Aorta (tissue), 5 donors: ENCODE results near the gene ITPK1. TPM values are rescaled to one million over a fixed set of nuclear protein-coding genes. Genes with fewer than 3 reads are reported as not detected.

Source experiments
- ATAC-seq: fragments of 200-7000 bp; cut with Tn5 transposase; one replicate; pipeline ENCODE4 v1.9.1; 2022; ENCODE audit warnings: moderate library complexity; ENCODE audit not compliant: low FRiP score
- DNase-seq, 2 donors: peaks; one replicate each; pipeline ENCODE4 v3.0.0-alpha.2; 2020
- H3K27ac ChIP-seq, 2 donors: one replicate each; pipeline ENCODE4 v1.5.1; 2013; ENCODE audit warnings: low read length in 2 of 2, mild to moderate bottlenecking in 2 of 2, moderate library complexity in 2 of 2, control low read depth in 1 of 2, inconsistent platforms in 1 of 2, low read depth in 1 of 2
- H3K27me3 ChIP-seq, 2 donors: one replicate each; pipeline ENCODE4 v1.6.1; 2013; ENCODE audit warnings: control low read depth in 1 of 2, low read length in 1 of 2, mild to moderate bottlenecking in 1 of 2, moderate library complexity in 1 of 2; ENCODE audit not compliant: insufficient read depth in 2 of 2, control insufficient read depth in 1 of 2
- H3K36me3 ChIP-seq, 2 donors: one replicate each; pipeline ENCODE4 v1.6.1; 2013; ENCODE audit warnings: control low read depth in 1 of 2, low read length in 1 of 2, mild to moderate bottlenecking in 1 of 2; ENCODE audit not compliant: insufficient read depth in 2 of 2, control insufficient read depth in 1 of 2
- H3K4me1 ChIP-seq, 2 donors: one replicate each; pipeline ENCODE4 v1.6.1; 2013; ENCODE audit warnings: low read length in 2 of 2, control low read depth in 1 of 2, mild to moderate bottlenecking in 1 of 2, moderate library complexity in 1 of 2; ENCODE audit not compliant: insufficient read depth in 2 of 2, control insufficient read depth in 1 of 2
- H3K4me3 ChIP-seq, 2 donors: one replicate each; pipeline ENCODE4 v1.5.1; 2013; ENCODE audit warnings: low read length in 2 of 2, control low read depth in 1 of 2, mild to moderate bottlenecking in 1 of 2
- H3K9me3 ChIP-seq: one replicate; pipeline ENCODE4 v1.6.1; 2013; ENCODE audit warnings: mild to moderate bottlenecking, low read length; ENCODE audit not compliant: control insufficient read depth
- WGBS, 2 donors: extraction: QIAGEN DNeasy Blood & Tissue Kit; methylation state at CpG; one replicate each; pipeline ENCODE4 v1.1.7; 2013; 5-methylcytosine and 5-hydroxymethylcytosine counted together
- intact Hi-C, 2 donors: fragments of 100-400 bp; cut with DNase I; formaldehyde crosslinking; loops; one replicate each; pipeline versions ENCODE4 v1.14.2 to v1.15.0; 2022
- polyA plus RNA-seq, 2 donors: library from polyadenylated mRNA; stranded (reverse); fragments of 200-250 nt; gene quantifications; one replicate each; pipeline ENCODE4 v1.2.3, GENCODE V29; 2013
- total RNA-seq, 2 donors: library from RNA; stranded (reverse); fragmentation: NEBNext Ultra II Directional; extraction: Animal tissue kit (Norgen Biotek cat#: 25700); gene quantifications; one replicate each; pipeline ENCODE4 v1.2.1, GENCODE V29; 2021
- donor health status: healthy with polysubstance abuse.
- donor health status: Bipolar disorder and iron deficiency.
- donor health status: DM: no; HTN: no; CAD: no.
- donor health status: DM: no; HTN: no; CAD: no.
- donor health status: DM: yes; HTN: yes; CAD: no.

ITPK1 gene
- total and polyA plus RNA-seq, 4 donors: 39.7 to 69.5 (median 54.2) TPM

DNA sequence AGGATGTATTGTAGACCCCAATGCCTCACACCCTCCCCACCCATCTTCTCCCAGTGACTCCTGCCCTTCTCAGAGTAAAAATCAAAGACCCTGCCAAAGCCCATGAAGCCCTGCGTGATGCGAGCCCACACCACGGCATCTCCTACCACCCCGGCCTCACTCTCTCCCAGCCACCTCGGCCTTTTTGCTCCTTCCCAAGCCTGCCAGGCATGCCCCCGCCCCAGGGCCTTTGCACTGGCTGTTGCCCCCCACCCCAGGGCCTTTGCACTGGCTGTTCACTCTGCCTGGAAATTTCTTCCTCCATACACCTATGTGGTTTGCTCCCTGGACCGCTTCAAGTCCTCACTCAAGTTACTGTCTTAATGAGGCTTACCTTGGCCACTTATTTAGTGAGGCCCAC lies 197.8 kb downstream of the ITPK1 start:
- Histone ChIP-seq H3K9me3 (no peaks in the 10 kb centered on the region), H3K27ac (no peak overlapping the region), H3K4me3 (no peak overlapping the region), H3K27me3 (no peaks in the 10 kb centered on the region), H3K36me3 (no peaks in the 10 kb centered on the region), H3K4me1 (no peaks in the 10 kb centered on the region)
- no peak for DNase-seq
- intact Hi-C loops: no loop called here
- ATAC-seq: no peak
- WGBS, 2 donors: 77 to 82% methylated on average over 7 of the region's 7 CpGs

DNA sequence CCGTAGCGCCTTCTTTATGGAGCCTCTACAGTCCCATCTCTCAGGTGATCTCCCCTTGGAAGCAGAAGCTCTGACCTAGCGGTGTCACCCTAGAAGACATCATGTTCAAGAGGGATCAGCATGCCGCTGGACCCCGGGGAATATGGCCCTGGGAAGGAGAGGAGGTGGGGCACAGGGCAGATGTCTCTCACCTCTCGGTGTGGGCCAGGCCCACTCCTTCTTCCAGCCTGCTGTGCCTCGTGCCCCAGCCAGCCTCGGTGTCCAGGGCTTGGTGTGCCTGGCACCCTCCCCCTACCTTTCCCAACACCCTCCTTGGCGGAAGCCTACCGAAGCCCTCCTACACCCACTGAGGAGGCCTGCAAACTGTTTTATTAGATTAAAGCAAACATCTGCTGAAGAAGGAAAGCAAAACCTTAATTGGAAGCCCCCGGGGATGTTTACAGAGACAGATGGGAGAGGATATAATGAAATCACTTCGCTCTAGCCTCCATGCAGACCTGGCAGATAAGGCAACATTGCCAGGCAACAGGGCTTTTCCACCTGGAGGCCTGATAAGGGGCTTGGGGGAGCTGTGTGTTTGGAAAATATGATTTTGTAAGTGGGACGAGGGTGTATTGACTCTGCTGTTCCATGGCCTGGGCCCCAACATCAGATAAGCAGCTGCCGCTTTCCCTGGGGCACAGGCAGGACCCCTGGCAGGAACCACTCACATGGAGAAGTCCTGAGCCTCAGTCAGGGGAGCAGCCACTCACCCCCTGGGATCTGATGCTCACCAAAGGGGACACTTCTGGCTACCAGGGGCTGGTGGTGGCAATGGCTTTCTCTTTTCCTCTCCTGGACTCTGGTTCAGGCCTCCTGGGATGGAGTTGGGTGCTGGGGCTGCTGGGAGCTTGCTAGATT lies 198.4 kb downstream of the ITPK1 start:
- no peaks in the 10 kb centered on the region for H3K36me3 ChIP-seq
- intact Hi-C loops: no loop called here
- H3K4me3 ChIP-seq: no peak overlapping the region
- no peaks in the 10 kb centered on the region for H3K9me3 ChIP-seq
- H3K27ac ChIP-seq: no peak overlapping the region
- WGBS, 2 donors: 74 to 78% methylated on average over 14 of the region's 14 CpGs
- ATAC-seq (no peak), DNase-seq (no peak)
- H3K27me3 ChIP-seq: no peaks in the 10 kb centered on the region
- no peaks in the 10 kb centered on the region for H3K4me1 ChIP-seq

DNA sequence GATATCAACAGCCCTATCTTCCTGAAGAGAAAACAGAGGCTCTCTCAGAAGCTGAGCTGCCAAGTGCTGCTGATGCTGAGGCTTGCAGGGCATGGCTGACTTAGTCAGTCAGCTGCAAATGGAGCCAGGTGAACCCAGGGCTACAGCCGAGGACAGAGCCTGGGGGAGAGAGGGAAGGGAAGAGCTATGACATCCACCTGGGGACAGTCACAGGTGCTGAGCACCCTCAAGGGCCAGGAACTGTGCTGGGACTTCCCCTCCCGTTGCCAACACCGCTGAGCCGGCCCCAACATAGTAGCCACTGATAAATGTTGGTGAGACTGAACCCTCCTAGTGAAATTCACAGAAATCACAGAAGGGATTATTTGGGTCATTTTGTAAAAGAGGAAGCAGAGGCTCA lies 199.5 kb downstream of the ITPK1 start:
- WGBS, 2 donors: 74% methylated on average over 4 of the region's 4 CpGs

DNA sequence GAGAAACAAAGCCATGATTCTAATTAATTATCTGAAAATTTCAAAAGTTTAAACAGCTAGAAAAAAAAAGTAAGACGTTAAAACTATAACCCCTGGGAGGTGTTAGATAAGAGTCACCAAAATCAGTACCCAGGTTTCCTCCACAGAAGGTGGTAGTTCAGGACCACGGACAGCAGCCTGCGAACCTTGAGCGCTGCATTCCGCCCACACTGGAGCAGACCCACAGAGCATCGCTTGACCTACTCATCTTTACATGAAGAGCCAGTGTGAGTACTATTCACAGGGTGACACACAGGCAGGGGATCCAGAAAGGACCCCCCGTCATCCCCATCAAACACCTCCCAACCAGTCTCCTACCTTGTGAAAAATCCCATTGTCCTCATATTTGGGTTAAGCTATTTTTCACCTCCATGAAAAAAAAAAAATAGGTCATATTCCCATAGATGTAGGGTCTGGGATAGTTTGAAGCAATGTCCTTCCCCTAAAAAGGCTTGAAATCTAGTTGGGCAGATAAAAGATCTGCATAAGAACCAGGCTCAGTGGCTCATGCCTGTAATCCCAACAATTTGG lies 201.6 kb downstream of the ITPK1 start:
- ATAC-seq: no peak
- H3K4me3 ChIP-seq: no peak overlapping the region

More for the DNA sequence above, 199.5 kb downstream of the ITPK1 start:
- Histone ChIP-seq H3K27ac (no peak overlapping the region), H3K9me3 (no peaks in the 10 kb centered on the region), H3K4me1 (no peaks in the 10 kb centered on the region), H3K4me3 (no peak overlapping the region), H3K27me3 (no peaks in the 10 kb centered on the region), H3K36me3 (no peaks in the 10 kb centered on the region)
- no peak for DNase-seq
- no peak for ATAC-seq
- intact Hi-C loops: no loop called here

DNA sequence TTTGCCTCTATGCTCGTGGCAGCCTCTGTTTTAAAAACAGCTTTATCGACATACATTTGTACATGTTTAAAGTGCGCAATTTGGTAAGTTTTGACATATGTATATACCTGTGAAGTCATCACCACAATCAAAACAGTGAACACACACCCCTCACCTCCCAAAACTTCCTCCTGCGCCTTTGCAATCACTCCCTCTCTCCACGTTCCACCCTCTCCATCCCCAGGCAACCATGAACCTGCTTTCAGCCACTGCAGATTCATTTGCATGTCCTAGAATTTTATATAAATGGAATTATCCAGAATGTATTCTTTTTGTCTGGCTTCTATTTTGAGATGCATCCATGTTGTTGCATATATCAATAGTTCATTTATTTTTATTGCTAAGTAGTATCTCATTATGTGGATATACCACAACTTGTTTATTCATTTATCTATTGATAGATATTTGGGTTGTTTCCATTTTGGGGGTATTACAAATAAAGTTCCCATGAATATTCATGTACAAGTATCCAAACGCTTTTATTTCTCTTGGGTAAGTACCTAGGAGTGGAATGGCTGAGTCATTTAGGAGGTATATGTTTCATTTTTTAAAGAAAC lies 208.3 kb downstream of the ITPK1 start:
- no peak overlapping the region for H3K27ac ChIP-seq
- H3K9me3 ChIP-seq: no peaks in the 10 kb centered on the region
- intact Hi-C loops: no loop called here
- WGBS, 2 donors: 68 to 70% methylated on average over 6 of the region's 6 CpGs
- ATAC-seq: no peak
- no peaks in the 10 kb centered on the region for H3K36me3 ChIP-seq
- DNase-seq: no peak
- H3K4me3 ChIP-seq: no peak overlapping the region
- no peaks in the 10 kb centered on the region for H3K4me1 ChIP-seq
- no peaks in the 10 kb centered on the region for H3K27me3 ChIP-seq

More for the DNA sequence above, 201.6 kb downstream of the ITPK1 start:
- intact Hi-C loops: no loop called here
- DNase-seq: no peak
- WGBS, 2 donors: 4% methylated on average over 7 of the region's 7 CpGs
- H3K36me3 ChIP-seq: no peaks in the 10 kb centered on the region
- H3K9me3 ChIP-seq: no peaks in the 10 kb centered on the region
- H3K4me1 ChIP-seq: no peaks in the 10 kb centered on the region
- H3K27me3 ChIP-seq: no peaks in the 10 kb centered on the region
- no peak overlapping the region for H3K27ac ChIP-seq

DNA sequence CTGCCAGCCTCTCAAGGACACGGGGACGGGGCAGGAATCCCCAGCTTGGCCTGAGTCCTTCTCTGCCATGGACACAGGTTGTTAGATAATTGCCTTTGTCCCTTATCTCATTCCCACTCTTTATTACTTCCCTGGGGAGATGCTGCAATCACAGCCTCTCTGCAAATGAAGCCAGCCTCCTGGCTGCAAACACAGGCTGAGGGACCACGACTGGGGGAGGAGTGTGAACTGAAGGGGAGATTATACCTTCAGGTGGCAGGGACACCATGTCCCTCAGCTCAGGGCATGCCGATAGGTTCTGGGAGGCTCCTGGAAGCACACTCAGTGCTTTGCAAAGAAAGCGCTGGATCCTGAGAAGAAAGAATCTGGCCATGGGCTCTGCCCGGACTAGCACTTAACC lies 208.9 kb downstream of the ITPK1 start:
- Histone ChIP-seq H3K4me3 (no peak overlapping the region), H3K9me3 (no peaks in the 10 kb centered on the region), H3K27ac (no peak overlapping the region), H3K27me3 (no peaks in the 10 kb centered on the region), H3K36me3 (no peaks in the 10 kb centered on the region), H3K4me1 (no peaks in the 10 kb centered on the region)
- intact Hi-C loops: no loop called here
- DNase-seq (peak in 1 of 2 donors; percentile 37), ATAC-seq (no peak)
- 44 to 50% methylated on average over 4 to 6 of the region's 6 CpGs for WGBS, 2 donors

DNA sequence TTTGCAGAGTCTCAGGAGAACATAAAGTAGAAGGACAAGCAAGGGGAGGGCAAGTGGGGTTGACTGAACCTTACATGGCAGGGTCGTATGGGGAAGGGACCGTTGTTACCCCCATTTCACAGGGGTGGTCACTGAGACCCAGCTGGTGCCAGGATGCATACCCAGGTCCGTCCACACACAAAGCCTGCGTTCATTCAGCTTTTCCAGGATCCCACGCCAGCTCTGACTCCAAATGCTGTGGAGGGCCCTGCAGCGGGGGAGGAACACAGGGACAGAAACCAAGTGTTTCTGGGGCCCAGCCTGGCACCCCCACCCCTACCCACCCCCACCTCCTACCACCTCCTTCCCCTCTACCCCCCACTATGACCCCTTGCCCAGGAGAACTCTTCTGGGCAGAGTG lies 209.3 kb downstream of the ITPK1 start:
- WGBS, 2 donors: 71 to 79% methylated on average over 6 of the region's 6 CpGs
- no peaks in the 10 kb centered on the region for H3K9me3 ChIP-seq
- H3K4me3 ChIP-seq: no peak overlapping the region
- H3K36me3 ChIP-seq: no peaks in the 10 kb centered on the region
- H3K27me3 ChIP-seq: no peaks in the 10 kb centered on the region
- DNase-seq (peak in 1 of 2 donors; percentile 25), ATAC-seq (no peak)
- H3K4me1 ChIP-seq: no peaks in the 10 kb centered on the region
- H3K27ac ChIP-seq: no peak overlapping the region
- intact Hi-C loops: no loop called here

DNA sequence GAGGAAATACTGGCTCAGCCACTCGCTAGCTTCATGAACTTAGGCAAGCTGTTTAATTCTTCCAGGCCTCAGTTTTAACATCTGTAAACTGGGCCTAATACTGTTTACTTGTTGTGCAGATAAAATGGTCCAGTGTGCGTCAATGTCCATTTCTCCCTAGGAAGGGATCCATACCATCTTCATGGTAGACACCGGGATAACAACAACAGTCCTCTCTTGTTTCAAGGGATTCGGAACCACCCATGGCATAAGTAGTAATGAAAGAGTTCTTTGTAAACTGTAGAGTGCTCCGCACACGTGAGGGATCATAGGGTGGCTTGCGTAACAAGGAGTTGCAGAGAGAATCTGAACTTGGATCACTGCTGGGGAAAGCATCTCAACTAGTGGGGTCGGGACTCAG lies 210.1 kb downstream of the ITPK1 start:
- Histone ChIP-seq H3K9me3 (no peaks in the 10 kb centered on the region), H3K4me1 (no peaks in the 10 kb centered on the region), H3K4me3 (no peak overlapping the region), H3K36me3 (no peaks in the 10 kb centered on the region), H3K27ac (no peak overlapping the region), H3K27me3 (no peaks in the 10 kb centered on the region)
- no peak for DNase-seq
- intact Hi-C loops: no loop called here
- 78% methylated on average over 8 of the region's 8 CpGs for WGBS, 2 donors
- ATAC-seq: no peak
